ENCODE results near the gene CD38. TPM values are rescaled to one million over a fixed set of nuclear protein-coding genes. Genes with fewer than 3 reads are reported as not detected.

The CD38 gene
- total and polyA plus RNA-seq, 2 experiments from 2014 or later = not detected

DNA sequence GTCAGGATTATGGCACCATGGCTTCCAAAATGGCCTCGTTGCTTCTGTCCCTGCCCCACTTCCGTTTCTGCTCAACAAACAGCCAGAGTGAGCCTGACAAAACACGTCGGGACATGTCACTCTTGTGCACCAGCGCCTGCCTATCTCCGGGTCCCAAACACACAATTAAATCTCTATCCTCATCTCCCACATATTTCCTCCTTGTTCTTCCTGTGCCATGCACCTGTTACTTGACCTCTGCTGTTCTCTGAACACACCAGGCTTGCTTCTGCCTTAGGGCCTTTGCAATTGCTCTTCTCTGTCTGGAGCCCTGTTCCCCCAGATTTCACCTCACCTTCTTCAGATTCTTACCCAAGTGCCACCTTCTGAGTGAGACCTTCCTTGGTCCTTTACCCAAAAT, 12.7 kb upstream of the CD38 start:
- no peak overlapping the region for H3K4me3 ChIP-seq
- H3K4me1 ChIP-seq (ENCODE audit: low read depth) = no peaks in the 10 kb centered on the region
- no peak for TF ChIP-seq CTCF (IDR thresholded peaks at IDR 0.05; ENCODE audit: low read depth, low read length)
- H3K9me3 ChIP-seq (ENCODE audit: low read depth) = no peaks in the 10 kb centered on the region
- H3K27ac ChIP-seq = no peak overlapping the region
- H3K27me3 ChIP-seq = no peaks in the 10 kb centered on the region
- no peaks in the 10 kb centered on the region for H3K36me3 ChIP-seq
- DNase-seq (ENCODE audit: low read depth in 1 of 2, low spot score in 1 of 2) = no peak

DNA sequence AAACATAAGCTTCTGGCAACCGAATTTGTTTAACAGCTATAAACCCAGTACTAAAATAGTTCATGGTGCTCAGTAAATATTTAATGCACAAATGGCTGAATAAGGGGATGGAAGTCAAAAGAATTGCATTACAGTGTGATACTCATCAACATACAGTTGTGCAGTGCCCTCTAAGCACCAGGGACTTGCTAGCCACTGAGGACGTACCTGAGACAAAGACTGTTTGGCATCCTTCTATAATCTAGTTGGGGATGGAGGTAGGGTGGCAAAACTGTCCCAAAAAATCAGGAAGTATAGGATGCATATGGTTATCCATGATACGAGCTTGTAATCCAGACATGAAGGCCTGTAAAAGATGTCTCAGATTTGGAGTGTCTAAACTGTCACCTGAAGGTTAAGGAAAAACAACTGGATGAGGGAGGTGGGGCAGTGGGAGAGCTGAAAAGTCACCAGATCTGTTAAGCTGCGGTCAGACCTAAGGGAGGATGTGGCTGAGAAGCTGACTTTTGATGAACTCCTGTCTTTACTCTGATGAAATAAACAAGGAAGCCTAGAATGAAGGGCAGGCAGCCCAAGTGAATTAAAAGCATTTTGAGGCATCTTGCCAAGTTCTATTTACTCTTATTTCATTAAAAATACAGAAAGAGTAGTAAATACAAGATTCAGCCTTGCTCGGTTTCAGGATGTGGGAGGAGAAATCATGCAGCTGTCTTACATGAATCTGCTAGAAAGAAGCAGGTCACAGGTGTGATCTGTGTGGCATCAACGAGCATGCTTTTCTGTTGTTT, 12.0 kb upstream of the CD38 start:
- Histone ChIP-seq H3K9me3 (ENCODE audit: low read depth) (no peaks in the 10 kb centered on the region), H3K36me3 (no peaks in the 10 kb centered on the region), H3K27ac (no peak overlapping the region), H3K4me3 (no peak overlapping the region), H3K27me3 (no peaks in the 10 kb centered on the region), H3K4me1 (ENCODE audit: low read depth) (no peaks in the 10 kb centered on the region)
- no peak for DNase-seq (ENCODE audit: low read depth in 1 of 2, low spot score in 1 of 2)
- TF ChIP-seq CTCF (IDR thresholded peaks at IDR 0.05; ENCODE audit: low read depth, low read length) = no peak

DNA sequence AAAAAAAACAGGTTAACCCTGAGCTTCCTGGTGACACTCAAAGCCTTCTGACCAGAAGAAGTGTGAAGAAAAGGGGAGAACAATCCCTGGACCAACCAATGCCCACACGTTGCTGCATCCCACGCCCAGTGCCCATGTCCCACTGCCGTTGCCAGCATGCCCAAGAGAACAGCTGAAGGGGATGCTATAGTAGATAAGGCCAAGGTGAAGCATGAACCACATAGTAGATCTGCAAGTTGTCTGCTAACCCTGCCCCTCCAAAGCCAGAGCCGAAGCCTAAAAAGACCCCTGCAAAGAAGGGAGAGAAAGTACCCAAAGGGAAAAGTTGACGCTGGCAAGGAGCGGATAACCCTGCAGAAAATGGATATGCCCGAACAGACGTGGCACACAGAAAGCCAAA, 11.3 kb upstream of the CD38 start:
- Histone ChIP-seq H3K9me3 (ENCODE audit: low read depth) (no peaks in the 10 kb centered on the region), H3K36me3 (no peaks in the 10 kb centered on the region), H3K27me3 (peaks cover 6% of the 10 kb centered on the region), H3K4me1 (ENCODE audit: low read depth) (no peaks in the 10 kb centered on the region), H3K27ac (no peak overlapping the region), H3K4me3 (no peak overlapping the region)
- no peak for DNase-seq (ENCODE audit: low read depth in 1 of 2, low spot score in 1 of 2)
- TF ChIP-seq CTCF (IDR thresholded peaks at IDR 0.05; ENCODE audit: low read depth, low read length) = no peak

DNA sequence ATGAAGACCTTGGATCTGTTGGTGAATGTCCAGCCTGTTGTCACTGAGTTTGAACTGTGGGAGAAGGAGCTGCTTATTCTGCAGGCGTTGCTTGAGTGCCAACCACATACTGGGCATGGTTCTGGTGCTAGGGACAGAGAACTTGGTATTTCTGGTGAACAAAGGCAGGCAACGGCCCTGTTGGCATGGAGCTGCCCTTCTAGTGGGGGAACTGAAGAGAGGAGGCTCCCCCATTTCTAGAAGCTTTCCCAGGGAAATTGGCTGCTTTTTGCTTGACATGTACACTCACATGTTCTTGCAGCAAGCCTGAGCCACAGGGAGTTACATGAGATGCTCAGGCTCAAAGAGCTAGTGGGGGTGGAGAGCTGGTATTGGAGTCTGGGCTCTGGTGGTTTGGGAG, 8.9 kb upstream of the CD38 start:
- no peaks in the 10 kb centered on the region for H3K9me3 ChIP-seq (ENCODE audit: low read depth)
- DNase-seq (ENCODE audit: low read depth in 1 of 2, low spot score in 1 of 2) = no peak
- H3K36me3 ChIP-seq = no peaks in the 10 kb centered on the region
- H3K4me1 ChIP-seq (ENCODE audit: low read depth) = no peaks in the 10 kb centered on the region
- peaks cover 29% of the 10 kb centered on the region for H3K27me3 ChIP-seq
- H3K4me3 ChIP-seq = no peak overlapping the region
- no peak overlapping the region for H3K27ac ChIP-seq
- no peak for TF ChIP-seq CTCF (IDR thresholded peaks at IDR 0.05; ENCODE audit: low read depth, low read length)

GRCh38 chr4:15771216-15772058, 6.7 kb upstream of the CD38 start:
- Histone ChIP-seq H3K27me3 (peaks cover 52% of the 10 kb centered on the region), H3K9me3 (ENCODE audit: low read depth) (no peaks in the 10 kb centered on the region), H3K27ac (no peak overlapping the region), H3K4me3 (no peak overlapping the region), H3K4me1 (ENCODE audit: low read depth) (no peaks in the 10 kb centered on the region), H3K36me3 (no peaks in the 10 kb centered on the region)
- no peak for DNase-seq (ENCODE audit: low read depth in 1 of 2, low spot score in 1 of 2)
- TF ChIP-seq CTCF (IDR thresholded peaks at IDR 0.05; ENCODE audit: low read depth, low read length) = no peak

Data from cardiac muscle cell (in vitro differentiated cells and primary cell).